HG03039 (cell line): ENCODE measurements around the gene TYW1B.
"Not testable (repeated sequence)": the region's sequence is repeated elsewhere in the genome, so short reads cannot be mapped to it uniquely, and the experiment has no call there.

Experiments used
- ATAC-seq: cut with Tn5 transposase; IDR thresholded peaks from one replicate; pipeline ENCODE4 v1.9.1; 2021; ENCODE audit warnings: mild to moderate bottlenecking, moderate library complexity; ENCODE audit not compliant: unreplicated experiment

TYW1B gene

GRCh38 chr7:72632765-72633292, 195.2 kb downstream of the TYW1B start:
- ATAC-seq: not testable (repeated sequence)

- not testable (repeated sequence) for ATAC-seq
Observed at GRCh38 chr7:72628375-72628774, 199.6 kb downstream of the TYW1B start.

- ATAC-seq: not testable (repeated sequence)
Observed at GRCh38 chr7:72626428-72627011, 201.5 kb downstream of the TYW1B start.

- ATAC-seq: peak; percentile 73
Observed at GRCh38 chr7:72625721-72626423, 202.1 kb downstream of the TYW1B start.

- no peak for ATAC-seq
Observed at GRCh38 chr7:72622532-72622931, 205.5 kb downstream of the TYW1B start.

GRCh38 chr7:72621761-72622187, 206.2 kb downstream of the TYW1B start:
- ATAC-seq: not testable (repeated sequence)

- ATAC-seq: not testable (repeated sequence)
Observed at GRCh38 chr7:72620923-72621322, 207.1 kb downstream of the TYW1B start.

- ATAC-seq: not testable (repeated sequence)
Observed at GRCh38 chr7:72618435-72619180, 209.4 kb downstream of the TYW1B start.

GRCh38 chr7:72609761-72610160, 218.2 kb downstream of the TYW1B start:
- ATAC-seq: not testable (repeated sequence)

GRCh38 chr7:72607988-72608387, 220.0 kb downstream of the TYW1B start:
- not testable (repeated sequence) for ATAC-seq

GRCh38 chr7:72605863-72606431, 222.1 kb downstream of the TYW1B start:
- not testable (repeated sequence) for ATAC-seq

- not testable (repeated sequence) for ATAC-seq
Observed at GRCh38 chr7:72604771-72605611, 223.0 kb downstream of the TYW1B start.

- not testable (repeated sequence) for ATAC-seq
Observed at GRCh38 chr7:72603476-72603875, 224.5 kb downstream of the TYW1B start.

- ATAC-seq: no peak
Observed at GRCh38 chr7:72603073-72603472, 224.9 kb downstream of the TYW1B start.

GRCh38 chr7:72601683-72602082, 226.3 kb downstream of the TYW1B start:
- not testable (repeated sequence) for ATAC-seq

GRCh38 chr7:72590023-72590422, 238.0 kb downstream of the TYW1B start:
- not testable (repeated sequence) for ATAC-seq

- not testable (repeated sequence) for ATAC-seq
Observed at GRCh38 chr7:72587267-72587666, 240.7 kb downstream of the TYW1B start.

- ATAC-seq: not testable (repeated sequence)
Observed at GRCh38 chr7:72584576-72584975, 243.4 kb downstream of the TYW1B start.

- ATAC-seq: not testable (repeated sequence)
Observed at GRCh38 chr7:72583620-72584361, 244.2 kb downstream of the TYW1B start.
